Measurements from ENCODE around the gene CEACAM19. TPM values are rescaled to one million over a fixed set of nuclear protein-coding genes. Genes with fewer than 3 reads are reported as not detected.

CEACAM19 gene
- total and polyA plus RNA-seq, 2 of the 8 experiments (the other 6 are each of a cell fraction or from before 2014, with no cell fraction given), result 3.1 to 3.4 TPM

DNA sequence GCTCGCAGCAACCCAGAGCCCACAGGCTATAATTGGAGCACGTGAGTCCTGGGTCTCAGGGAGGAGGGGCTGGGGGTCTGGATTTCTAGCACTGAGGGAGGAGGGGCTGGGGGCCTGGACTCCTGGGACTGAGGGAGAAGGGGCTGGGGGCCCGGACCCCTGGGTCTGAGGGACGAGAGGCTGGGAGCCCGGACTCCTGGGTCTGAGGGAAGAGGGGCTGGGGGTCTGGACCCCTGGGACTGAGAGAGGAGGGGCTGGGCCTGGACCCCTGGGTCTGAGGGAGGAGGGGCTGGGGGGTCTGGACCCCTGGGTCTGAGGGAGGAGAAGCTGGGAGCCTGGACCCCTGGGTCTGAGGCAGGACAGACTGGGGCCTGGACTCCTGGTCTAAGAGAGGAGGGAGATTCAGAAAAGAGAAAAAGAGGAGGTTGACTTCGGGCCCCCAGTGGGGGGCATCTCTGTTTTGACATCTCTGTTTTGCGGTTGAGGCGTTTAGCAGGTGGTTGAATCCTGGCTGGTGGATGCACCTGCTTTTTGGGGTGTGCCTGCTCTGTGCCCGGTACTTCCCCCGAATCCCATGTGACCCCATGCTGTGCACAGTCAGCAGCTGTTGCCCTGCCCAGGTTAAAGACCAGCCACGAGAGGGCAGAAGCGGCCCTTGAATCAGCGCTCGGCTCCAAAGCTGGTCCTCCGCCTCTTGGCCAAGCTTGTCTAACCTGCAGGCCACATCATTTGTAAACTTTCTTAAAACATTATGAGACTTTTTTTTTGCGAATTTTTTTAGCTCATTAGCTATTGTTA, 17.1 kb upstream of the CEACAM19 start (continued):
- TF ChIP-seq KDM1A (IDR thresholded peaks at IDR 0.05; ENCODE audit: borderline replicate concordance, low read length) (no peak), CREB1 (IDR thresholded peaks at IDR 0.05) (no peak), SRF (IDR thresholded peaks at IDR 0.05; ENCODE audit: low read depth, low read length) (no peak), SAP30 (IDR thresholded peaks at IDR 0.05; ENCODE audit: insufficient read depth, insufficient replicate concordance, low read length) (no peak), HDAC6 (IDR thresholded peaks at IDR 0.05; ENCODE audit: low read depth, low read length) (no peak), TCF12 (IDR thresholded peaks at IDR 0.05; ENCODE audit: low read depth, low read length) (0 out of 2 replicates have a peak, but pooled peaks have one; percentile 45), SP1 (IDR thresholded peaks at IDR 0.05; ENCODE audit: low read depth, low read length) (no peak), CEBPB (IDR thresholded peaks at IDR 0.05; ENCODE audit: low read depth, low read length) (no peak)
- TF ChIP-seq, protein P1, sequence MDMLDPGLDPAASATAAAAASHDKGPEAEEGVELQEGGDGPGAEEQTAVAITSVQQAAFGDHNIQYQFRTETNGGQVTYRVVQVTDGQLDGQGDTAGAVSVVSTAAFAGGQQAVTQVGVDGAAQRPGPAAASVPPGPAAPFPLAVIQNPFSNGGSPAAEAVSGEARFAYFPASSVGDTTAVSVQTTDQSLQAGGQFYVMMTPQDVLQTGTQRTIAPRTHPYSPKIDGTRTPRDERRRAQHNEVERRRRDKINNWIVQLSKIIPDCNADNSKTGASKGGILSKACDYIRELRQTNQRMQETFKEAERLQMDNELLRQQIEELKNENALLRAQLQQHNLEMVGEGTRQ (IDR thresholded peaks at IDR 0.05; ENCODE audit: low read length), result peak; percentile 16; the same call in 1 of the 2 replicates
